ENCODE results near the gene NLRP1. TPM values are rescaled to one million over a fixed set of nuclear protein-coding genes. Genes with fewer than 3 reads are reported as not detected.

The NLRP1 gene
- total and polyA plus RNA-seq, 2 donors (not counting 3 experiments of a cell fraction or from before 2014, with no cell fraction given) = 43.8 to 53.9 TPM

DNA sequence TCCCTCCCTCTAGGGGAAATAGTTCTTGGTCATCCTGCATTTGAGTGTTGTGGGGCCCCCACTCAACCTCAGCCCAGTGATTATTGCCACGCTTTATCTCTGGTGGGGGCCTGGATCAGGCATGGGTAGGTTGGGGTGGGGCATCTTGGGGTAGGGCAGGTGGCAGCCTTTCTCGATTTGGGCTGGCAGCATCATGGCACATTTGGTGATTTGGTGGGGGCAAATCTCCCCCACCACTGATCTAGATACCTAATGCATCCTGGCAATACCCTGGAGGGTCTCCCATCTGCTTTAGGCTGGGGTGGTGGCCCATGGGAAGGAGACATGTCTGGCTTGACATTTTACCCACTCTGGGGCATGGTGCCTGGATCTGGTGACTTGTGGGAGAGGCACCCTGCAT lies 40.2 kb downstream of the NLRP1 start:
- no peak for DNase-seq (ENCODE audit: low read depth, low spot score)
- ChIA-PET CTCF (no interaction called here), POLR2A (no interaction called here)
- no peak for TF ChIP-seq JUN (IDR thresholded peaks at IDR 0.05; ENCODE audit: borderline replicate concordance, insufficient read depth, insufficient read length, low read depth)
- no peak for TF ChIP-seq FOS (IDR thresholded peaks at IDR 0.05; ENCODE audit: borderline replicate concordance, insufficient read depth, low read length)
- TF ChIP-seq POLR2A (IDR thresholded peaks at IDR 0.05; ENCODE audit: low read depth, low read length) = no peak
- TF ChIP-seq MYC (IDR thresholded peaks at IDR 0.05; ENCODE audit: low read depth, low read length) = no peak
- no peak for TF ChIP-seq POLR2AphosphoS5 (IDR thresholded peaks at IDR 0.05; ENCODE audit: insufficient read depth, low read depth, low read length)
- no peak for TF ChIP-seq CTCF (IDR thresholded peaks at IDR 0.05; ENCODE audit: extremely low read depth in 1 of 2, insufficient read depth in 1 of 2, low read depth in 1 of 2, low read length in 2 of 2)
- TF ChIP-seq GATA2 (IDR thresholded peaks at IDR 0.05; ENCODE audit: insufficient read depth, insufficient read length, low read depth, low read length) = no peak
- no peak for TF ChIP-seq EZH2 (IDR thresholded peaks at IDR 0.05; ENCODE audit: borderline replicate concordance, low read depth, low read length, severe bottlenecking)
- TF ChIP-seq, protein P1, sequence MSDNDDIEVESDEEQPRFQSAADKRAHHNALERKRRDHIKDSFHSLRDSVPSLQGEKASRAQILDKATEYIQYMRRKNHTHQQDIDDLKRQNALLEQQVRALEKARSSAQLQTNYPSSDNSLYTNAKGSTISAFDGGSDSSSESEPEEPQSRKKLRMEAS (IDR thresholded peaks at IDR 0.05; ENCODE audit: insufficient read depth, insufficient read length) = no peak
- dilution Hi-C loops (cut with MboI; ENCODE audit: extremely low pct_ligation_motif_present, low sequenced_read_pairs) = no loop called here
- H3K9me3 ChIP-seq (replicated peaks; ENCODE audit: control insufficient read depth, insufficient read depth, low read length) = no peaks in the 10 kb centered on the region
- no peak overlapping the region for H3K27ac ChIP-seq (ENCODE audit: insufficient read depth, low read depth, low read length)
- intact Hi-C loops (cut with micrococcal nuclease) = no loop called here
- no peaks in the 10 kb centered on the region for H3K79me2 ChIP-seq (ENCODE audit: control insufficient read depth, insufficient read depth, low read length)
- BruUV-seq (replicated peaks) = no TSS peak
- H3K9me1 ChIP-seq (replicated peaks; ENCODE audit: control insufficient read depth, extremely low read depth, insufficient read depth, low read length) = no peaks in the 10 kb centered on the region
- FAIRE-seq = no peak
- H2AFZ ChIP-seq (ENCODE audit: low read depth, low read length) = no peak overlapping the region
- H3K4me1 ChIP-seq (ENCODE audit: control insufficient read depth, extremely low read depth, insufficient read depth, low read length) = no peaks in the 10 kb centered on the region
- no peak overlapping the region for H3K4me2 ChIP-seq (ENCODE audit: insufficient read depth, low read length)
- H3K36me3 ChIP-seq (ENCODE audit: control insufficient read depth in 2 of 2, extremely low read depth in 1 of 2, insufficient read depth in 2 of 2, low read length in 2 of 2) = peaks cover 23 to 52% of the 10 kb centered on the region in 2 experiments
- H3K4me3 ChIP-seq (replicated peaks in 1 of 3; ENCODE audit: insufficient read depth in 1 of 3, low read depth in 1 of 3, low read length in 3 of 3) = no peak overlapping the region
- H3K9ac ChIP-seq (replicated peaks; ENCODE audit: extremely low read depth, insufficient read depth, low read length) = no peak overlapping the region
- no peaks in the 10 kb centered on the region for H3K27me3 ChIP-seq (ENCODE audit: control insufficient read depth in 2 of 2, insufficient read depth in 2 of 2, low read length in 2 of 2)
- no peaks in the 10 kb centered on the region for H4K20me1 ChIP-seq (replicated peaks; ENCODE audit: control insufficient read depth, extremely low read depth, insufficient read depth, low read length)

Measured in endothelial cell of umbilical vein (primary cell).